ENCODE data around the gene NDUFS7.

- TF ChIP-seq CTCF (IDR thresholded peaks at IDR 0.05) = no peak
- TF ChIP-seq POLR2A (IDR thresholded peaks at IDR 0.05) = no peak
Measured at GRCh38 chr19:1349211-1349610, 34.5 kb upstream of the NDUFS7 start.

All from esophagus squamous epithelium (tissue), 4 donors.